GM19351 (cell line): ENCODE measurements around the gene VAMP7.
"Not testable (repeated sequence)": the region's sequence is repeated elsewhere in the genome, so short reads cannot be mapped to it uniquely, and the experiment has no call there.

ENCODE experiments used
- ATAC-seq: cut with Tn5 transposase; IDR thresholded peaks from one replicate; pipeline ENCODE4 v1.9.1; 2021; ENCODE audit warnings: mild to moderate bottlenecking, moderate library complexity; ENCODE audit not compliant: unreplicated experiment

The VAMP7 gene

DNA sequence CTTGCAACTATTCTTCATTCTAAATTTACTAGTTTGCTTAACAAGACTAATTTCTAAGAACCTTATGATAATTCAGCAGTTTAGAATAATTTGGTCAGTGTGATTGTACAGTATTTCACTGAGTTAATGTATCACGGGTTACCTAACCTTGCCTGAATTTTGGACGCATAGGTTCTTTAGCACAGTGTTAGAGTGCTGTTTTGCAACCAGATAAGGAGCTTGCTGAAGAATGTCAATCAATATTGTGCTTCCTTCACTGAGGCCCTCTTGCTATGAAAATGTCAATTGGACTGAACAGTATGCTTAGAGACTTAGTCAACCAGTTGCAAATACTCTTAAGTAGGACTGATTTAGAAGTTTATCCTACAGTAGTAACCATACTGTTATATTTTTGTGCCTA is 19.6 kb downstream of the VAMP7 start:
- no peak for ATAC-seq

GRCh38 chrX:155907661-155908060 is 26.5 kb downstream of the VAMP7 start:
- ATAC-seq = not testable (repeated sequence)

- ATAC-seq = no peak
Measured at GRCh38 chrX:155923200-155923599, 42.1 kb downstream of the VAMP7 start.

GRCh38 chrX:155930852-155931618 is 49.9 kb downstream of the VAMP7 start:
- ATAC-seq = not testable (repeated sequence)

DNA sequence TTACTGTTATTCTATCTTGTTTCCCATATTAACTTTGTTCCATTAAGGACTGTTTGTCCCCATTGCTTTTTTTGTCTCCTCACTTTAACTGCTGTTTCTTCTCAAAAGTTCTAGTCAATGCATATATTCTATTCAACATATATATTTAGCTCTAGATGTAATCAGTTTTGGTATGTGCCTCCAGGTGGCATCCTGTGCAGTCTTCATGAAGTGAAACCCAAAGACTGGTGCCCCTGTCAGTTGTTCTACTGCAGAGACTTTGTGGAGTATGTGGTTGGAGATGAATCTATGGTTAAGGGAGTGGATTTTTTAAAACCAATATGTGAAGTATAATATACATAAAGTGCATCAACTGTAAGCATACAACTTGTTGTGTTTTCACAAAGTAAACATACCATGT is 57.0 kb downstream of the VAMP7 start:
- no peak for ATAC-seq

DNA sequence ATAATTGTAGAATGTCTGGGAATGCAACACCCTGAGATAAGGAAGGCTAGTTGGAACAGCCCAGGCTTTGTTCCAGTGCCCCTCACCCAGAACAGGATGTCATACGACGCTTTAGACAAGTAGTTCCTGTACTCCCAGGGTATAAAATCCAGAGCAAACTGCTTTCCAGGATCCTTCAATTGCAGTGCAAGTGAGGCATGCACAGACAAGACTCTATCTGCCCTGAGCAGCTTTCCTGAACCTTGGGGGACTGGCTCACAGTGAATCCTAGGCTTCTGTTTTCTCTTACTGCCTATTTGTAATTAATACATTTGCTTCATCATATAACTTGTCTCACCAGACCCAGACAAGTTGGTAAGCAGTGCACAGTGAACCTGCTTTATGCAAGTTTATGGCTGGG is 68.0 kb downstream of the VAMP7 start:
- no peak for ATAC-seq

DNA sequence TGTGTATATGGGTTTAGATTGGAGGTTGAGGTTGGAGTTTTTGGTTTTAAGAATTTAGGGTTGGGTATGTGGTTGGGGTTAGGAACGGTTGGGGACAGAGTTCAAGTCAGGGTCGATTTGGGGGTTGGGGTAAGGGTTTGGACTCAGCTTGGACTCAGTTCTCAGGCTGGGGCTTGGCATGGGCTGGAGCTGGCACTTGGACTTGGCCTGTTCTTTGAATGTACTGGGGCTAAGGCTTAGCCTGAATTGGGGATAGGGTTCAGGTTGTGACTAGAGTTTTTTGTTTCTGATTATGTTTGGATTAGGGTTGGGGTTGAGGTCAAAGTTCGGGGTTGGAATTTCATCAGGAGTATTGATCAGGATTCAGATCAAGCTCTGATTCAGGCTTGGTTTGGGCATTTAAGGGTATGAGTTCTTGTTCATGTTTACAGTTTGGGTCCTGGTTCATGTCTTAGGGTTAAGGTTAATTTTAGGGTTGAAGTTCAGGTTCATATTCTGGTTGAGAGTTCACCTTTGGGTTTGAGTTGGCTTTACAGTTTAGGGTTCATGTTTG is 70.2 kb downstream of the VAMP7 start:
- ATAC-seq = no peak

DNA sequence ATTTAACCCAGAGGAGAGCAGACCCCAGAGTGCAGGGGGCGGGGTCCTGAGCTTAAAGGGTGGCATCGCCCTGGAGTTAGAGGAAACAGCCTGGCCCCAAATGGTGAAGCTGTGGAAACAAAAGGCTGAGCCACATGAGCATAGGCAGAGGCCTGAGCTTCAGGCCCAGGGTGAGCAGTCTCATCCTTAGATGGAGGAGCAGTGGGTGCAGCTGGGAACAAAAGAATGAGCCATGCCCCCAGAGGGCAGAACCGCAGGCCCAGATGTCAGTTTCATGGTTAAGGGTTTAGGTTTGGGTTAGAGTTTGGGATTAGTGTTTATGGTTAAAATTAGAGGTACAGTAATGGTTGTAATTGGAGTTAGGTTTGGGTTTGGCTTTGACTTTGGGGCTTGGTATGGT is 71.9 kb downstream of the VAMP7 start:
- no peak for ATAC-seq

GRCh38 chrX:155954793-155955192 is 73.6 kb downstream of the VAMP7 start:
- ATAC-seq = no peak

- no peak for ATAC-seq
Measured at GRCh38 chrX:155956099-155956498, 75.0 kb downstream of the VAMP7 start.

GRCh38 chrX:155956649-155957048 is 75.5 kb downstream of the VAMP7 start:
- no peak for ATAC-seq

DNA sequence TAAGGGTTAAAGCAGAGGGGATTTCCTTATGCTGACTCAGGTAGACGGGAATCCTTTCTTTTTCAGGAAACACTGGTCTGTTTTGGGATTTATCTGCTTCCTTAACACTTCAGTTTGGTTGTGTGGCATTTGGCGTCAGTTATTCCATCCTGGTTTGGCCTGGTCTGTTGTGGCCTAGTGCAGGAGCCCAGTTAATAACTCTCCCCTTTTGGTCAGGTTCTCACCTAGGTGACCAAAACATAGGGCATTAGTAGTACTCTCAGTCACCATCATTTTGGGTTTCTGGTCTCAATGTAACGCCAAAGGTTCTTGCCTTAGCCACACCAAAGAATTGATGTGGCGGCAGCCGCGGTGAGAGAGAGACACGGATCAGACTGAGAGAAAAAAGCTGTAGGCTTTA is 76.7 kb downstream of the VAMP7 start:
- no peak for ATAC-seq

GRCh38 chrX:155959018-155959587 is 78.0 kb downstream of the VAMP7 start:
- ATAC-seq = no peak

GRCh38 chrX:155962906-155963305 is 81.8 kb downstream of the VAMP7 start:
- no peak for ATAC-seq

- ATAC-seq = peak; percentile 60
Measured at GRCh38 chrX:155966876-155967275, 85.7 kb downstream of the VAMP7 start.

DNA sequence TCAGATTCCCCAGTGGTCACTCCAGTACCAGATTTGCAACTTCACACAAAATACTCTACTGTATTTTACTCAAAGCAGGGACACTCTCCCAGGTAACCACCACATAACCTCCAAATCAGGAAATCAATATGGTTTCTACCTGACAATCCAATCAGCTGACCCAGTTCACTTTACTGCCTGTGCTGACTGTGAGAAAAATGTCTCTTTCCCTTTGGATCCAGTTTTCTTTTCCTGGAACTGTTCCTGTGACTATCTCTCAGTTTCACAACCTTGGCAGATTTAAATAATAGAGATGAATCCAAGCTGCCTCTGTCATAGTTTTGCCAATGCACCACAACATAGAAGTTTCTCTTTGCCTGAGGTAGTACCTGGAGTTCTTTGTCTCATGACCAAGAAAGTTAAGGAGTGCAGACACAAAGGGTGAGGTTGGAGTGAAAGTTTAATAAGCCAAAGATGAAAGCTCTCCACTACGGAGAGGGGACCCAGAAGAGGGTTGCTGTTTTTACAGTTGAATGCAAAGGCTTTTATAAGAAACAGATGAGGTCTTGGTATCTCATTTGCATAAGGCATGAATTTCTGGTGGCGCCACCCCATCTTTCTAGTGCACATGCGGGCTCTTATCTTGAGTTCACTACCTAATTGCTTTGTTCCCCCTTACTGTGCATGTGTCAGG is 86.6 kb downstream of the VAMP7 start:
- no peak for ATAC-seq

DNA sequence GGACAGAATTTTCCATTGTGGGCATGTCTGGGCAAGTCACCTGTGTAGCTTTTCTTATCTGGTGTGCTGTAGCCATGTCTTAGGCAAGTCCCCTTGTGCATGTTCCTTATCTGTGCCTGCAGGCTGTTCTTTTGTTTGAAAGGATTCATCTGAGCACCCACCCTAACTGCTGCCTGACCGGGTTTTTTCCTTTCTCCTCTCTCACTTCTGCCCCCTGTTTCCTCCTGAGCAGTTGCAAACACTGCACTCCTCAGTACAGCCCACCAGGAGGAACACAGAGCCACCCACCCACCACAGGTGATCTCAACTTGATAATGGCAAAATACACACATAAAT is 87.1 kb downstream of the VAMP7 start:
- ATAC-seq = no peak

- no peak for ATAC-seq
Measured at GRCh38 chrX:155968791-155969190, 87.6 kb downstream of the VAMP7 start.

- not testable (repeated sequence) for ATAC-seq
Measured at GRCh38 chrX:155971658-155972057, 90.5 kb downstream of the VAMP7 start.

GRCh38 chrX:155972241-155972640 is 91.1 kb downstream of the VAMP7 start:
- not testable (repeated sequence) for ATAC-seq

GRCh38 chrX:155983326-155983725 is 102.2 kb downstream of the VAMP7 start:
- ATAC-seq = no peak

DNA sequence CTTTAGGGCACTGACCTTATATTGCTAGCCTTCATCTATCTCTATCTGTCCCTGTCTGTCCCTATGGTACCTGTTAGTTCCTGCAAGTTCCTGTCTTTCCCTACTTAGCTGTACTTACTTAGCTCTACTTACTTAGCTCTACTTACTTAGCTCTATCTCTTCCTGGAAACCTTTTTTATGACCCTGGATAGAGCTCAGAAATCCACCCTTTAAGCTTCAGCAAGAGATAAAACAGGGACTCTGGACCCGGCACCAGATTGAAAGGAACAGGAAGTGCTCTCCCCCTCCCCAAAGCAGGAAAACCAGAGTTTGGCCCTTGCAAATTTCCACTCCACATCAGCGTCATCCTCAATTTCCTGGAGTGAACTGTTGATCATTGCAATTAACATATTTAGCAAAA is 104.1 kb downstream of the VAMP7 start:
- no peak for ATAC-seq
